ENCODE data around the gene KLF6.
A peak's percentile ranks its signal among the peaks of the same experiment; 100 is the strongest.
"Not testable (repeated sequence)": the region's sequence is repeated elsewhere in the genome, so short reads cannot be mapped to it uniquely, and the experiment has no call there.

KLF6 gene

DNA sequence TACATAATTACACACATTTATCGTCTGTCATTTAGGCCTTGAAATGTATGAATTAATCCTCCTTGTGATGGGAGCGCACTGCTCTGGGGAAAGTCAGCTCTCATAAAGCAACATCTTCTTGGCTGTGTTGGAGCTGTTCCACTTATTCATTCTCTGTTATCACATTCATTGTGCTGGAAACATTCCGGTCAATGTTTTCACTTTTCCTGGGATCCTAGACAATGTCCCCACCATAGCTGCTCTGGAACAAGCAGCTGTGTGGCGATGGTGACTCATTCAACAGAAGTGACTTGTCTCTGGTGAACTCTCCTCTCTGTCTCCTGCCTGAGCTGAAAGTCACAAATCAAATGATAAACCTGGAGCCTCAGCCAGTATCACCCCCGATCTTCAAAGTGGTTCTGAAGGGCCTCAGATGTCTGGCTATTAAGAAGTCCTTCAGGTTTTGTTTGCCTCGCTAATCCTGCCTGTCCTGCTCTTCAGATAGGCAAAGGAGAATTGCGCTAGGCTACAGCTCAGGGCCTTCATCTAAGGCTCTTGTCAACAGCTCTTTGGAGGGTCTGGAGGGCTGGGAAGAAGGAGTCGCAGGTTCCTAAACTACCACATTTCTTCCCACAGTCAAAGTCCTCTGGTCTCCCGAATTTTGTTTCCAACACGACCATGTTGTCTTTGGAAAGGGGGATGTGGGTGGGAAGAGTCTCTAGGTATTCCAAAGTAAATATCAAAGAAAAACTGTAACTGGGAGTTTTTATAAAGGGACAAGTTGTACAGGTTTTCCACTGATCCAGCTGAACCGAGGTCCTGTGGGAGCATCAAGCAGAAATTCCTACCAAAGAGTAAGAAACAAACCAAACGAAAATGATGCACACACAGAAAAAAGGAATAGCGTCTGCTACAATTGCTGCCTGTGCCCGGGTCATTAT, 29.3 kb downstream of the KLF6 start:
- peak; percentile 2 for DNase-seq

DNA sequence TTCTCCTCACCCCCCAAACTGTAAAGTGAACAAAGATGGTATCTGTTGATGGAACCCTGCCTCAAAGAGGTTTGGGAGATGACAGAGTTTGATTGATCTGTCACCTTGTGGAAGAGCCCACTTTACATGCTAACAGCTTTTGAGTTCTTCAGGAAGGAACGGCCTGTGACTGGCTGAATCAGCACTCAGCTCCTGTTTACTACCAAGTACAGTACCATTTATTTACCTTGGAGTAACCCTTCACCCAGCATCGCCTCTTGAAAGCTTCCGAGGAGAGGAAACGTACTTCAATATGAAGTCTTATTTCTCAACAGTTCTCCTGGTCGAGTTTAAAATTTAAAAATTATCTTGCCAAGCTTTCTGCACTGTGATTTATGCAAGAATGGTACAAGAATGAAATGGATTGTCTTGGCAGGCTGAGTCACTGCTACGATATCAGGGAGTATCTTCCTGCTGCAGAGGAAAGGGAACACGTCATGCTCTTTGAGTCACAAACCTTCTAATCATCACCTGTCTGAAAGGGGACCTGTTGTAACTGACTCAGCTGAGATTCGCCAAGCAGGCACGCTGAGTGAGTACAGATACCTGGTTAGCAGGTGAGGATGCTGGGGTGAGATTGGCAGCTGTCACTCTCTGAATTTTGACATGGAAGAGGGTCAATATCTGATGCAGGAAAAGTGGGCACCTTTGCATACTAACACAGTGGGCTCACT, 30.1 kb downstream of the KLF6 start:
- no peak for DNase-seq

DNA sequence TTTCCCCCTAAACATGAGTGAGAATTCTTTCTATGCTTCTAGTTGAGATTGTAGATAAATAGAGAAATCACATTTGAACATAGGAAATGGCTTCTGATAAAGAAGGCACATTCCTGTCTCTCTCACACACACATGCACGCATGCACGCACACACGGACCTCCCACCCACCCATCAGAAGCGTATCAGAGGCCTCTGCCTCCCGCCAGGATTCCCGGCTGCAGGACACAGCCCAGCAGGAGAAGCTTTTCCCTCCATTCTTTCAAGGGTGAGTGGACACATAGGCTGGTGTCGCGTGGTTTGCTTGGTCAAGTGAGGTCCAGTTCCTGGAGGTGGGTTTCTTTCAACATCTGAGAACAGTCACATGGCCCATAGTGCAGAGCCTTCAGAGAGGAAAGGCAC, 34.2 kb downstream of the KLF6 start:
- DNase-seq: no peak

- no peak for DNase-seq
These were observed 34.8 kb downstream of the KLF6 start for GRCh38 chr10:3750006-3750816.

DNA sequence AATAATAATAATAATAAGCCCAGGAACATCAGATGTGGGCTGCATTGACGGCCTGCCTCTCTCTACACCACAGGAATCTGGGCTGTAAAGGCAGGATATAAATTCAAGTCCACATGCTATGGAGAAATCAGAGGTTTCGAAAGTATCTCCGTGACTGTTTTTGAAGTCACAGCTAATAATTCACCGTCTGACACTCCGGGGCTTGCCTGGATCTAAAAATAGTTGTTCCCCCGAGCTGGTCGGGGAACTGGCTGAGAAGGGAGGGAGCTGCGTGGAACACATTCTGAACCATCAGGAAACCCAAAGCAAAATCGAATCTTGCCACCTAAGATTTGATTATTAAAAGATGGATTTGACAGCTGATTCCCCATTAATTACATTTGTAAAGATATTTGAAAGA, 35.4 kb downstream of the KLF6 start:
- DNase-seq: no peak

- no peak for DNase-seq
These were observed 36.0 kb downstream of the KLF6 start for GRCh38 chr10:3749011-3749410.

DNA sequence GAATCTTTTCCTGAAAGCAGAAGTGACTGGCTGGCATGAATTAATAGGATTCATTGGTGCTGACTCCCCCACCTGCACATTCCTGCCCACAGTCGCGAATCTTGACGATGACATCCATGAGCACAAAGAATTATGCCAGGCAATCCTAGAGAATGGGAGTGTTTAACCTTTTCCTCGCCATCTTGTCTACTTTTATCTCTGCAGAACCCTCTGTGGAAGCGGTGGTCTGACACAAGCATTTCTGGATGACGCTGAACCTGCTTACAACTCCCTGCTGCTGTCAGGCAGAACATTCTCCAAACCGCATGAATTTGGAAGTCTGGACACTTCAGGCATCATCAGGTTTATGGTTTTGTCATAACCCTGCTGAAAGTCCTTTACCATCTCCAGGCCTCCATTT, 36.5 kb downstream of the KLF6 start:
- no peak for DNase-seq

DNA sequence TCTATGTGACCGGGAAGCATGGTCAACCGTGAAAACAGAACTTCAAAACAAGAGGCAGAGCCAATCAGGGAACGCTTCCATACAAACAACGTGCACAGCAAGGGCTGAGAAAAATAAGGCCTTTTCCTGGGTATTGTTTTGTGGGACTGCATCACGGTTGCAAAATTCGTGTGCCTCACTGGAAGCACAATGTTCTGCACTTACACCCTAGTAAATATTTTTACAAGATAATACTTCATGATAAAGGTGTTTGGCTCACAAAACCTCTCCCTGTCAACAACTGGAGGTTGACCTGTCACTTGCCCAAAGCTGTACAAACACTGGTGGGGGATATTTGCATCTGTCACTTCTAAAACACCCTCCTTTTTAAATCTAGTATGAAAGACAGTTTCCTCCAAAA, 37.0 kb downstream of the KLF6 start:
- DNase-seq: no peak

DNA sequence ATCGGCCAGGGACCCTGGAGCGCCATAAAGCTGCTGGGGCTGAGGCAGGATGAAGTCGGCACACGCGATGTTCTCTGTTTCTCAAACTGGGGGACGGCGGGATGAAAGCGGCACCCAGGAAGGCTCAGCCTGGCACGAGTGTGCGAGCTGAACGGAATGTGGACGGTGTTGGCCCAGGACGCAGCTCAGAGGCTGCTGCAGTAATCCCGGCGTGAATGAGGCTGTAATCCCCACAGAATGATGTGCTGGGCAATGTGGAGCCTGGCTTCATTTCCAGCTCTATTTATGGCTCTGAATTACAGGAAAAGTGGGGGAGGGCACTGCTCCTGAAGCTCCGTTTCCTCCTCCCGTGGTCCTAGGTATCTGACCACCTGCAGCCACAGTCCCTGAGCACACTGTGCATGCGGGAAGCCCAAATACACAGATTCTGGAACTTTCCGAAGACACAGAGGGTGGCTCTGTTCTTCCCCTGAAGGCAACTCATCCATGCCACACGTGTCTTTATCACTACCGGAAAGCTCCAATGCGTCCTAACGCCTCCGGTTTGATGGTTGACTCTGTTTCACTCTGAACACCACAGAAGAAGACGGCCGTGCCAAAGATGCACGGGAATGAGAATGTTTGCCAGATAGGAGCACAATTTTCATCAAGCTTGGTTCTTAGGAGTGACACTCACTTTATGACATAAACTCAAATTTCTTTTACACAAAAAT, 37.6 kb downstream of the KLF6 start:
- DNase-seq: no peak

GRCh38 chr10:3746634-3747033, 38.4 kb downstream of the KLF6 start:
- DNase-seq: no peak

- DNase-seq: peak; percentile 16
These were observed 39.5 kb downstream of the KLF6 start for GRCh38 chr10:3745521-3745920.

DNA sequence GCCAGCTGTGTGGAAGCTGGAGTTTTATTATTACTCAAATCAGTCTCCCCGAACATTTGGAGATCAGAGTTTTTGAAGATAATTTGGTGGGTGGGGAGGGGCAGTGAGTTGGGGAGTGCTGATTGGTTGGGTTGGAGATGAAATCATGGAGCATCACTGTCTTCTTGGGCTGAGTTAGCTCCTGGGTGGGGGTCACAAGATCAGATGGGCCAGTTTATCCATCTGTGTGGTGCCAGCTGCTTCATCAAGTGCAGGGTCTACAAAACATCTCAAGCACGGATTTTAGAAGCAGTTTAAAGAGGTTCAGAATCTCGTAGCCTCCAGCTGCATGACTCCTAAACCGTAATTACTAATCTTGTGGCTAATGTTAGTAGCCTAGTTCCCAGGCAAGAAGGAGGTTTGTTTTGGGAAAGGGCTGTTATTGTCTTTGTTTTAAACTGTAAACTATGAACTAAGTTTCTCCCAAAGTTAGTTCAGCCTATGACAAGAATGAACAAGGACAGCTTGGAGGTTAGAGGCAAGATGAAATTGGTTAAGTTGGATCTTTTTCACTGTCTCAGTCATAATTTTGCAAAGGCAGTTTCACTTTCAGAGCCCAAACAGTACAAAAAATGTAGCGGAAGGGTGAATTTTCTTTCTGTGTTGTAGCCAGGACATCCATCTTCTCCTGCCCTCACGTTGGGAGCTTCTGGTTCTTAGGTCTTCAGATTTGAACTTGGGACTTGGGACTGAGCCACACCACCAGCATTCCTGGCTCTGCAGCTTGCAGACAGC, 43.1 kb downstream of the KLF6 start:
- DNase-seq: no peak

- DNase-seq: peak; percentile 13
These were observed 44.7 kb downstream of the KLF6 start for GRCh38 chr10:3740157-3740871.

DNA sequence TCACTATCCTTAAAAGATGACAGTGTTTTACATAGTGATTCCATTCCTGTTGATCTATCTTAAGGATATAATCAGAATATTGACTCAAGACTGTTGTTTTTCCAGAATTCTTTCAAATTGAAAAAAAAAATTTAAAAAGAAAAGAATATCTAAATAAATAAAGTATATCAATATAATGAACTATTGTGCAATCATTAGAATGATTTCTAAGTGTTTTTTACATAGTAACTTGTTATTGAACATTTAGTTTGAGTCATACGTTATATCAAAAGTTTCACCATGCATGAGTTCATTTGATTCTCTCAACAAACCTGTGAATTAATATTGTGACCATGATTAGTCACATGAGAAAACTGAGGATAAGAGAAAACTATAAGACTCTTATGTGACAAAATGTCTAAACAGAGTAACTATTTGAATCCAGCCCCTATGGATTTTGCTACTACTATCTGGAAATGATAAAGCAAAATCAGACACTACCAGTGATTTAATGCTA, 46.1 kb downstream of the KLF6 start:
- no peak for DNase-seq

DNA sequence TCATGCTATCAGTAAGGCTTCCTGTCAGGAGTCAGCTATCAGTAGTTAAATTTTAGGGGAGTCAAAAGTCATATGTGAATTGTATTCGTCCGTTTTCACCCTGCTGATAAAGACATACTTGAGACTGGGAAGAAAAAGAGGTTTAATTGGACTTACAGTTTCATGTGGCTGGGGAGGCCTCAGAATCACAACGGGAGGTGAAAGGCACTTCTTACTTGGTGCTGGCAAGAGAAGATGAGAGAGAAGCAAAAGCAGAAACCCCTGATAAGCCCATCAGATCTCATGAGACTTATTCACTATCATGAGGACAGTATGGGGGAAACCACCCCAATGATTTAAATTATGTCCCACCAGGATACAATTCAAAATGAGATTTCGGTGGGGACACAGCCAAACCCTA, 47.1 kb downstream of the KLF6 start:
- no peak for DNase-seq

GRCh38 chr10:3735175-3735574, 49.8 kb downstream of the KLF6 start:
- no peak for DNase-seq

DNA sequence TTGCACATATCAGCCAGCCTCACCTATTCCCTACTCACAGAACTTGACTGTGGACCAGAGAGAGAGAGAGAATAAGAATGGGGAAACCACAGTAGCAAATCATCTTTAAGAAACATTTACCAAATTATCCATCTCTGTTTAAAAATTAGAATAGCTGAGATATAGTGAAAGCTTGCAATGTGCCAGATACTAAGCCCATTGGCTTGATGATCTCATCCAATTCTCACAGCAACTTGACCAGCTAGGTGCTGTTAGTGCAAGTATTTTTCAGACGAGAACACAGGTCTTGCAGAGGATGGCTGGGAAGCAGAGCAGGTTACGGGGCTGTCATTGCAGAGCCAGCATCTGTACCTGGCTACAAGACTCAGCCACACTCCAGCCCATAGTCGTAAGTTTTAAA, 50.9 kb downstream of the KLF6 start:
- no peak for DNase-seq

DNA sequence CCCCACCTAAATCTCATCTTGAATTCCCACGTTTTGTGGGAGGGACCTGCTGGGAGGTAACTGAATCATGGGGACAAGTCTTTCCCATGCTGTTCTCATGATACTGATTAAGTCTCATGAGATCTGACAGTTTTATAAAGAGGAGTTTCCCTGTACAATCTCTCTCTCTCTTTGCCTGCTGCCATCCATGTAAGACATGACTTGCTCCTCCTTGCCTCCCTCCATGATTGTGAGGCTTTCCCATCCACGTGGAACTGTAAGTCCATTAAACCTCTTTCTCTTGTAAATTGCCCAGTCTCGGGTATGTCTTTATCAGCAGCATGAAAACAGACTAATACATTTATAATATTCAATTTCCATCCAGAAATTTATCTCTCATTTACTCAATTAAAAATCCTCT, 52.8 kb downstream of the KLF6 start:
- DNase-seq: not testable (repeated sequence)

DNA sequence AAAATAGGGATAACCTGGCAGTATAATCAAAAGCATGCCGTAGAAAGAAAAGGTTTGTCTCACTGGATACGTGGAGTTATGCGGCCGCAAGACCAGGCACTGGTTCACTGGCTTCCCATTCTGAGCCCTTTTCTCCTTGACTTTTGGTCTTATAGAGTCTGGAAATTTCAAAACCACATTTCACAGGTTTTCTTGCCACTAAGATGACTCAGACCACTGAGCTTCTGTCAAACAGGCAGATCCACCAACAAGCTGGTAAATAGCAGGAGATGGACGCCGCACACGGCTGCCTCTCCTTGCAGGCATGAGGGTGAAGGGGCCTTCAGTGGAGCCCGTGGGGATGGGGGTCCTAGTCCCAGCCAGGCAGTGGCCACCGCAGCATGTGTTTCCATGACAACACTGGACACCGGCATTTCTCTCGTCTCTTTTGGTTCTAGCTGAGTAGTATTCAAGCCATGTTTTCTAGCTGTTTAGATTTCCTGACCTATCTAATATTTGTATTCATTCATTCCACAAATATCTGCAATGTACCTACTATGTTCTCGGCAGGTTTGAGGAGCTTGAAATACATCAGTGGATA, 55.5 kb downstream of the KLF6 start:
- DNase-seq: no peak

- DNase-seq: no peak
These were observed 56.4 kb downstream of the KLF6 start for GRCh38 chr10:3728563-3728962.

DNA sequence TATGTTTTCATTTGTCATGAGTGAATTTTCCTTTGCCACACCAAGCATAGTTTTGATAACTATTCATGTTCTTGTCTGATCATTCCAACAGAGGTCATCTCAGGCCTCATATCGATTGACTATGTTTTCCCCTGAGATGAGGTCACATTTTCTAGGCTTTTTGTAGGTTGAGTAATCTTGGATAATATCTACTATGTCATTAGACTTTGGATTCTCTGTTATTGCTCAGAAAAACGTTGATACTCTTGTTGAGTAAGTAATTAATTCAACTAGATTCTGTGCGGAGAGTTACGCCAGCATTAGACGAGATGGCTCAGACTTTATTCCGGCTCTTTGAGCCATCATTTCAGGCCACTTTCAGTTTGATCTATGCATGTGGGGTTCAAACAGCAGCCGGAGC, 57.7 kb downstream of the KLF6 start:
- no peak for DNase-seq

Data from NCI-H2029 treated with DMSO at 0.1 percent for 48 hours (cell line).